ENCODE data around the gene KCNN3. TPM values are rescaled to one million over a fixed set of nuclear protein-coding genes. Genes with fewer than 3 reads are reported as not detected.
A peak's percentile ranks its signal among the peaks of the same experiment; 100 is the strongest.

The KCNN3 gene
- total and polyA plus RNA-seq, 2 of the 13 experiments (the other 11 are each of a cell fraction or from before 2014, with no cell fraction given) = not detected

DNA sequence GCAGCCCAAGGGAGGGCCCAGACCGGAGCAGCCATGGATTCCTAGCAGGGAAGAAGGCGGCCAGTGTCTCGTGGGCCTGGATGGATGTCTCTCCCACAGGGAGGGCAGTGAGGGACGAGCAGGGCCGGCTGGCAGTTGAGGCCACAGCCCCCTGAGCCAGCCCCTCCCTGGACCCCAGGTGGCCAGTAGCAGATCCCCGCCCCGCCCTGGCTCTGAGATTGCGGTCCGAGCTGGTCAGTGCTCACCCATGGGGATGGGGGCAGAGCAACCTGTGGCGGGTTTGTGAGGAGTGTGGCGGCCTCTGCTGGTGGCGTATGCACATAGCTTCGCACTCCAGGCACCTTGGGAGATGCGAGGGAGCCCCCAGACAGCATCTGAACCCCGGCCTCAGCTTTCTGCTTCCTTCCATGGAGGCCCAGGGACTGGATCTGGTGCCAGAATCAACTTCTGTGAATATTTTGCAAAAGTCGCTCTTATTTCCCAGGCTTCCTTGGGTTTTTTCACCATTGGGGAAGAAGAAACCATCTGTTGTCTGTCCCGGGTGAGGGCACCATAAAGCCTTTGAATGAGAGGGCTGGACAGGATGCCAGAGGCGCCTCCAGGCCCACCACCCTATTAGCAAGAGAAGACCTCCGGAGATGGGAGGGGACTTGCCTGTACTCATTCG lies 8.4 kb upstream of the KCNN3 start (continued):
- TF ChIP-seq ZNF737 (CRISPR knock-in tag; IDR thresholded peaks at IDR 0.05; ENCODE audit: borderline replicate concordance) (no peak), ZNF660 (CRISPR knock-in tag; IDR thresholded peaks at IDR 0.05; ENCODE audit: borderline replicate concordance, low read depth) (no peak), NBN (conservative IDR thresholded peaks at IDR 0.05) (no peak), THAP11 (CRISPR knock-in tag; IDR thresholded peaks at IDR 0.05) (0 out of 2 replicates have a peak, but pooled peaks have one; percentile 21), JARID2 (CRISPR knock-in tag; IDR thresholded peaks at IDR 0.05; ENCODE audit: insufficient replicate concordance) (no peak), IRX3 (CRISPR knock-in tag; IDR thresholded peaks at IDR 0.05; ENCODE audit: borderline replicate concordance, low read depth) (no peak), PRPF4 (IDR thresholded peaks at IDR 0.05; ENCODE audit: low read depth, low read length, poor library complexity, severe bottlenecking) (no peak), SMAD3 (CRISPR knock-in tag; IDR thresholded peaks at IDR 0.05) (no peak), ADNP (CRISPR knock-in tag; IDR thresholded peaks at IDR 0.05) (no peak), RELA (CRISPR knock-in tag; IDR thresholded peaks at IDR 0.05) (no peak), ZNF292 (CRISPR knock-in tag; IDR thresholded peaks at IDR 0.05; ENCODE audit: borderline replicate concordance, low read depth) (0 out of 2 replicates have a peak, but pooled peaks have one; percentile 45), CC2D1A (CRISPR knock-in tag; IDR thresholded peaks at IDR 0.05) (no peak), STAT5B (CRISPR knock-in tag; IDR thresholded peaks at IDR 0.05) (no peak), ZNF180 (CRISPR knock-in tag; IDR thresholded peaks at IDR 0.05; ENCODE audit: borderline replicate concordance, low read depth) (no peak), ZNF816 (CRISPR knock-in tag; IDR thresholded peaks at IDR 0.05; ENCODE audit: borderline replicate concordance) (no peak), ZNF569 (CRISPR knock-in tag; IDR thresholded peaks at IDR 0.05; ENCODE audit: borderline replicate concordance) (no peak), ZNF670 (CRISPR knock-in tag; IDR thresholded peaks at IDR 0.05; ENCODE audit: borderline replicate concordance) (no peak), ZNF382 (CRISPR knock-in tag; IDR thresholded peaks at IDR 0.05; ENCODE audit: borderline replicate concordance) (no peak), NR2F6 (IDR thresholded peaks at IDR 0.05) (no peak), NR2F6 (CRISPR knock-in tag; IDR thresholded peaks at IDR 0.05) (peak; percentile 40; the same call in 1 of the 2 replicates)
- TF ChIP-seq, protein P1, sequence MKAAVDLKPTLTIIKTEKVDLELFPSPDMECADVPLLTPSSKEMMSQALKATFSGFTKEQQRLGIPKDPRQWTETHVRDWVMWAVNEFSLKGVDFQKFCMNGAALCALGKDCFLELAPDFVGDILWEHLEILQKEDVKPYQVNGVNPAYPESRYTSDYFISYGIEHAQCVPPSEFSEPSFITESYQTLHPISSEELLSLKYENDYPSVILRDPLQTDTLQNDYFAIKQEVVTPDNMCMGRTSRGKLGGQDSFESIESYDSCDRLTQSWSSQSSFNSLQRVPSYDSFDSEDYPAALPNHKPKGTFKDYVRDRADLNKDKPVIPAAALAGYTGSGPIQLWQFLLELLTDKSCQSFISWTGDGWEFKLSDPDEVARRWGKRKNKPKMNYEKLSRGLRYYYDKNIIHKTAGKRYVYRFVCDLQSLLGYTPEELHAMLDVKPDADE (CRISPR knock-in tag; IDR thresholded peaks at IDR 0.05) = no peak
- TF ChIP-seq, protein P2, sequence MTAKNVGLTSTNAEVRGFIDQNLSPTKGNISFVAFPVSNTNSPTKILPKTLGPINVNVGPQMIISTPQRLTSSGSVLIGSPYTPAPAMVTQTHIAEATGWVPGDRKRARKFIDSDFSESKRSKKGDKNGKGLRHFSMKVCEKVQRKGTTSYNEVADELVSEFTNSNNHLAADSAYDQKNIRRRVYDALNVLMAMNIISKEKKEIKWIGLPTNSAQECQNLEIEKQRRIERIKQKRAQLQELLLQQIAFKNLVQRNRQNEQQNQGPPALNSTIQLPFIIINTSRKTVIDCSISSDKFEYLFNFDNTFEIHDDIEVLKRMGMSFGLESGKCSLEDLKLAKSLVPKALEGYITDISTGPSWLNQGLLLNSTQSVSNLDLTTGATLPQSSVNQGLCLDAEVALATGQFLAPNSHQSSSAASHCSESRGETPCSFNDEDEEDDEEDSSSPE (CRISPR knock-in tag; IDR thresholded peaks at IDR 0.05) = no peak
- TF ChIP-seq, protein P3, sequence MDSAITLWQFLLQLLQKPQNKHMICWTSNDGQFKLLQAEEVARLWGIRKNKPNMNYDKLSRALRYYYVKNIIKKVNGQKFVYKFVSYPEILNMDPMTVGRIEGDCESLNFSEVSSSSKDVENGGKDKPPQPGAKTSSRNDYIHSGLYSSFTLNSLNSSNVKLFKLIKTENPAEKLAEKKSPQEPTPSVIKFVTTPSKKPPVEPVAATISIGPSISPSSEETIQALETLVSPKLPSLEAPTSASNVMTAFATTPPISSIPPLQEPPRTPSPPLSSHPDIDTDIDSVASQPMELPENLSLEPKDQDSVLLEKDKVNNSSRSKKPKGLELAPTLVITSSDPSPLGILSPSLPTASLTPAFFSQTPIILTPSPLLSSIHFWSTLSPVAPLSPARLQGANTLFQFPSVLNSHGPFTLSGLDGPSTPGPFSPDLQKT (CRISPR knock-in tag; IDR thresholded peaks at IDR 0.05; ENCODE audit: borderline replicate concordance) = no peak
- TF ChIP-seq, protein P4, sequence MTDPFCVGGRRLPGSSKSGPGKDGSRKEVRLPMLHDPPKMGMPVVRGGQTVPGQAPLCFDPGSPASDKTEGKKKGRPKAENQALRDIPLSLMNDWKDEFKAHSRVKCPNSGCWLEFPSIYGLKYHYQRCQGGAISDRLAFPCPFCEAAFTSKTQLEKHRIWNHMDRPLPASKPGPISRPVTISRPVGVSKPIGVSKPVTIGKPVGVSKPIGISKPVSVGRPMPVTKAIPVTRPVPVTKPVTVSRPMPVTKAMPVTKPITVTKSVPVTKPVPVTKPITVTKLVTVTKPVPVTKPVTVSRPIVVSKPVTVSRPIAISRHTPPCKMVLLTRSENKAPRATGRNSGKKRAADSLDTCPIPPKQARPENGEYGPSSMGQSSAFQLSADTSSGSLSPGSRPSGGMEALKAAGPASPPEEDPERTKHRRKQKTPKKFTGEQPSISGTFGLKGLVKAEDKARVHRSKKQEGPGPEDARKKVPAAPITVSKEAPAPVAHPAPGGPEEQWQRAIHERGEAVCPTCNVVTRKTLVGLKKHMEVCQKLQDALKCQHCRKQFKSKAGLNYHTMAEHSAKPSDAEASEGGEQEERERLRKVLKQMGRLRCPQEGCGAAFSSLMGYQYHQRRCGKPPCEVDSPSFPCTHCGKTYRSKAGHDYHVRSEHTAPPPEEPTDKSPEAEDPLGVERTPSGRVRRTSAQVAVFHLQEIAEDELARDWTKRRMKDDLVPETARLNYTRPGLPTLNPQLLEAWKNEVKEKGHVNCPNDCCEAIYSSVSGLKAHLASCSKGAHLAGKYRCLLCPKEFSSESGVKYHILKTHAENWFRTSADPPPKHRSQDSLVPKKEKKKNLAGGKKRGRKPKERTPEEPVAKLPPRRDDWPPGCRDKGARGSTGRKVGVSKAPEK (CRISPR knock-in tag; IDR thresholded peaks at IDR 0.05; ENCODE audit: borderline replicate concordance) = no peak

Data from HepG2 (cell line).